DMS79 treated with DMSO at 0.1 percent for 48 hours (cell line): ENCODE measurements around the gene ME1.

Experiments
- DNase-seq: peaks from one replicate; lab custom pipeline; 2025; lab: John Stamatoyannopoulos, UW

The ME1 gene

GRCh38 chr6:83190626-83191025, 240.2 kb downstream of the ME1 start:
- no peak for DNase-seq

- no peak for DNase-seq
These were observed 242.3 kb downstream of the ME1 start for GRCh38 chr6:83188501-83188900.

- DNase-seq = no peak
These were observed 245.8 kb downstream of the ME1 start for GRCh38 chr6:83185096-83185495.

- no peak for DNase-seq
These were observed 247.6 kb downstream of the ME1 start for GRCh38 chr6:83183082-83183828.

GRCh38 chr6:83182114-83182513, 248.7 kb downstream of the ME1 start:
- no peak for DNase-seq

- DNase-seq = no peak
These were observed 250.4 kb downstream of the ME1 start for GRCh38 chr6:83180426-83180950.

- DNase-seq = no peak
These were observed 254.6 kb downstream of the ME1 start for GRCh38 chr6:83176246-83176645.

- DNase-seq = no peak
These were observed 261.3 kb downstream of the ME1 start for GRCh38 chr6:83169511-83169910.

- no peak for DNase-seq
These were observed 261.7 kb downstream of the ME1 start for GRCh38 chr6:83169106-83169505.

- DNase-seq = no peak
These were observed 262.3 kb downstream of the ME1 start for GRCh38 chr6:83168556-83168955.

- no peak for DNase-seq
These were observed 263.0 kb downstream of the ME1 start for GRCh38 chr6:83167726-83168278.
